AG04449 (cell line): ENCODE measurements around the gene IP6K1.
"Not testable (repeated sequence)": the region's sequence is repeated elsewhere in the genome, so short reads cannot be mapped to it uniquely, and the experiment has no call there.

Source experiments
- CTCF ChIA-PET: fragments of 350-600 bp; formaldehyde crosslinking; extraction: SDS; loops from one replicate; lab custom pipeline; 2021; ENCODE audit warnings: antibody characterized with exemption; lab: Yijun Ruan, JAX
- POLR2A ChIA-PET: fragments of 400-600, 350-600 bp; formaldehyde crosslinking; extraction: SDS; loops from one replicate; lab custom pipeline; 2020; ENCODE audit warnings: antibody characterized with exemption, inconsistent platforms; lab: Yijun Ruan, JAX
- DNase-seq: peaks from one replicate; pipeline ENCODE4 v3.0.0-alpha.2; 2010; ENCODE audit warnings: low read depth, low spot score
- H3K4me3 ChIP-seq: 2 replicates; pipeline ENCODE4 v1.5.1; 2011; ENCODE audit warnings: low read depth, mild to moderate bottlenecking, control low read depth, low read length
- TF ChIP-seq, protein P1 (sequence below): IDR thresholded peaks from one replicate; pipeline ENCODE4 v1.5.1; 2011; ENCODE audit warnings: mild to moderate bottlenecking, moderate library complexity, low read length, control low read depth, inconsistent platforms; ENCODE audit not compliant: insufficient read depth; ENCODE audit errors: missing control alignments

IP6K1 gene

DNA sequence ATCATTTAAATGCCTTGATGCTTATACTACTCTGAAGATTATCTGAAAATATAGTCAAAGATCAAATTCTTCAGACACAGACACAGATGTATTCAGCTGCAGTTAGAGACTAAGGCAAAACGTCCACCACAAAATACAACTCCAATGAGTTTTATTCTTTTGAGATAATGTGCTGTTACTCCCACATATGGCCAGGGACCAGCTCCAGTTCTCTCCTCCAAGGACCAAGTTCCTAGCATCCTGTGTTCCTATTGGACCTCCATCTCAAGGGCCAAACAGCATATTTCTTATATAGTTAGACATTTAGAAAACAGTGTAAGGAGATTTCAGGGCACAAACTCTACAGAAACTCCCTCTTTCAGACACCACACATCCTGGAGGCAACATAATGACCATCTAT, 27.1 kb downstream of the IP6K1 start:
- no peak for DNase-seq
- CTCF ChIA-PET = interaction anchor here (1.2 kb wide), 2 partner anchors 12 to 43 kb away, joined by 3 to 6 read pairs; partner anchors contain the start of gene INKA1
- POLR2A ChIA-PET = no interaction called here
- TF ChIP-seq, protein P1, sequence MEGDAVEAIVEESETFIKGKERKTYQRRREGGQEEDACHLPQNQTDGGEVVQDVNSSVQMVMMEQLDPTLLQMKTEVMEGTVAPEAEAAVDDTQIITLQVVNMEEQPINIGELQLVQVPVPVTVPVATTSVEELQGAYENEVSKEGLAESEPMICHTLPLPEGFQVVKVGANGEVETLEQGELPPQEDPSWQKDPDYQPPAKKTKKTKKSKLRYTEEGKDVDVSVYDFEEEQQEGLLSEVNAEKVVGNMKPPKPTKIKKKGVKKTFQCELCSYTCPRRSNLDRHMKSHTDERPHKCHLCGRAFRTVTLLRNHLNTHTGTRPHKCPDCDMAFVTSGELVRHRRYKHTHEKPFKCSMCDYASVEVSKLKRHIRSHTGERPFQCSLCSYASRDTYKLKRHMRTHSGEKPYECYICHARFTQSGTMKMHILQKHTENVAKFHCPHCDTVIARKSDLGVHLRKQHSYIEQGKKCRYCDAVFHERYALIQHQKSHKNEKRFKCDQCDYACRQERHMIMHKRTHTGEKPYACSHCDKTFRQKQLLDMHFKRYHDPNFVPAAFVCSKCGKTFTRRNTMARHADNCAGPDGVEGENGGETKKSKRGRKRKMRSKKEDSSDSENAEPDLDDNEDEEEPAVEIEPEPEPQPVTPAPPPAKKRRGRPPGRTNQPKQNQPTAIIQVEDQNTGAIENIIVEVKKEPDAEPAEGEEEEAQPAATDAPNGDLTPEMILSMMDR = no peak
- no peak overlapping the region for H3K4me3 ChIP-seq

DNA sequence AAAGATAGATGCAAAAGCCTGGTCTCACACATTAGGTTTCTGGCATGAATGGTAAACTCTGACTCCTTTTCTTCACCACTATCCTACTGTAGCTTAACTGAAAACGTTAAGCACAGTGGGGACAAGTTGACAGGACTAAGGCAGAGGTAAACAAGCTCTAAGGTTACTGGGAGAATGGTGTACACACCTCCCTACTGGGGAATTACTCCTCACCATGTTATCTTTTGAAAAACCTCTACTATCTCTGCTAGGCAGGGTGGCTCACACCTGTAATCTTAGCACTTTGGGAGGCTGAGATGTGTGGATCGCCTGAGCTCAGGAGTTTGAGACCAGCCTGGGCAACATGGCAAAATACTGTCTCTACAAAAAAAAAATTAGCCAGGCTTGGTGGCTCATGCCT, 29.1 kb downstream of the IP6K1 start:
- TF ChIP-seq, protein P1 = no peak
- ChIA-PET CTCF (interaction anchor here (1.0 to 1.8 kb wide), 3 partner anchors 12 to 82 kb away, joined by 5 to 7 read pairs (median 5); partner anchors contain the start of gene INKA1), POLR2A (no interaction called here)

DNA sequence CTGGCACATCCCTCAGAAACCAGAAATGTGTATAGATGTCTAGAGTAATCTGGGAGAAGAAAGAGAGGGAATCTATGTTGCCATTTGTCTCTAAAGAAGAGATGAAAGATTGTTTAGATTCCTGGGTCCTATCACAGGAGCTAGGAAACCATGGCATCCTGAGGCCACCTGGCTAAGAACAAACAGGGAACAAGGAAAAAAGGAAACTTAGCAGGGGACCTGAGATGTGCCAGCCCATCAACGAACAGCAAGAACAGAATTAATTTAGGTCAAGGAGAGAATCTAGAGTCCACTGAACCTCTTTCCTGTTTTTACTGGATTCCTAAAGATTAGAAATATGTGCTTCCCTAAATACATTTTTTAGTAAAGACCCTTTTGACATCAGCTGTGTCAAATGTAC, 30.3 kb downstream of the IP6K1 start:
- CTCF ChIA-PET = interaction anchor here (0.7 to 1.8 kb wide), 4 partner anchors 14 to 144 kb away, joined by 3 to 5 read pairs (median 3); partner anchors contain the start of gene INKA1
- POLR2A ChIA-PET = no interaction called here
- no peak for DNase-seq

More for the DNA sequence above, 29.1 kb downstream of the IP6K1 start:
- no peak overlapping the region for H3K4me3 ChIP-seq
- DNase-seq = no peak

DNA sequence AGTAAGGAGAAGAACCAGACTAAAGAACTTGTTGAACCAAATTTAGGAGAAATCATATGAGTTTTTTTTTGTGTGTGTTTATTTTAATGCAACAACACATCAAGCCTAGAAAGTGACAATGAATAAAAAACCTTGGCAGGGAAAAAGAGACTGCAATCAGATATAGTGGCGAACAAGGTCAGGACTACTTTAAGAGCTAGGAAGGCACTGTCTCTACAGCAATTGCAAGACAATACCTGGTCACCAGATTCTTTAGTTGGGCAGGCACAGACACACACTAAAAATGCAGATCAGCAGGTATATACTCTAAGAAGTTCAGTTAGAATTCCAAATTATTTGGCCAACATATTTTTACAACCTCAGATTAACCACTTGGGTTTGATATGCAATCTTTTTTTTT, 31.8 kb downstream of the IP6K1 start:
- TF ChIP-seq, protein P1 = no peak
- ChIA-PET CTCF (interaction anchor here (1.2 kb wide), 1 partner anchor 85 kb away, joined by 5 read pairs; no protein-coding TSS in a partner anchor), POLR2A (no interaction called here)
- H3K4me3 ChIP-seq = no peak overlapping the region
- DNase-seq = no peak

More for the DNA sequence above, 30.3 kb downstream of the IP6K1 start:
- no peak overlapping the region for H3K4me3 ChIP-seq
- TF ChIP-seq, protein P1 = no peak

DNA sequence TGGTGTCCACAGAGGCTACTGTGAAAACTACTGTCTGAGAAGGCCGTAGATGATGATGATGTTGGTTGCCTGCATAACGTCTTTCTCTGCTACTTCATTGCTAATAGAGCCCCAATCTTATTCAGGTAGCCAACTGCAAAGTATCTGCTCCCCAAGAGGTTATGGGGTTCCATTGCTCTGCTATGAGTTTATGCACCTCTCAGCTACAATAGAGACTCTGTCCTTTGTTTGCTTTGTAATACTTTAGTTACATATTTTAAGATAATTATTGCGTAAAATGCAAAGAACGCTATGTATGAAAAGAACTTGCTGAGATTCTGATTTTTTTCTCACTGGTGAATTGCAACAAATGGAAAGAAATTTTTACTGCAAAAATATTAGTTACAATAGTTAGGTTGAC, 34.8 kb downstream of the IP6K1 start:
- TF ChIP-seq, protein P1 = no peak
- ChIA-PET CTCF (no interaction called here), POLR2A (no interaction called here)
- no peak for DNase-seq
- H3K4me3 ChIP-seq = no peak overlapping the region

DNA sequence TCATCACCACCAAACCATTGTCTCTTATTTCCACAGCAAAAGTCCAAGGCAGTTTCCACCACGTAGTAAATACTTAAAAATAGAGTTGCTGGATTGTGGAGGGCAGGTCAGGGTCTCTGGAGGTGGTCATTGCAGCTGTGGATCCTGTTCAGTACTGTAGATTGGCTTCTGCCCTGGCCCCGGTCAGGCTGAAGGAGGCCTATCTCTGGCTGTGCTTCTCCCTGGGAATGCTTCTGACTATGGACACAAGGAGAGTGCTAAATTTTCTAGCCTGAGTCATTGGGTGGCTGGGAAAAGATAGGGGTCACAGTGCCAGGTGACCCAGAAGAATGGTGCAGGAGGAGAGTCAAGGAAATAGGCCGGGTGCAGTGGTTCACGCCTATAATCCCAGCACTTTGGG, 36.3 kb downstream of the IP6K1 start:
- TF ChIP-seq, protein P1 = no peak
- H3K4me3 ChIP-seq = no peak overlapping the region
- ChIA-PET POLR2A (no interaction called here), CTCF (interaction anchor here (1.0 kb wide), 1 partner anchor 89 kb away, joined by 3 read pairs; no protein-coding TSS in a partner anchor)
- no peak for DNase-seq

DNA sequence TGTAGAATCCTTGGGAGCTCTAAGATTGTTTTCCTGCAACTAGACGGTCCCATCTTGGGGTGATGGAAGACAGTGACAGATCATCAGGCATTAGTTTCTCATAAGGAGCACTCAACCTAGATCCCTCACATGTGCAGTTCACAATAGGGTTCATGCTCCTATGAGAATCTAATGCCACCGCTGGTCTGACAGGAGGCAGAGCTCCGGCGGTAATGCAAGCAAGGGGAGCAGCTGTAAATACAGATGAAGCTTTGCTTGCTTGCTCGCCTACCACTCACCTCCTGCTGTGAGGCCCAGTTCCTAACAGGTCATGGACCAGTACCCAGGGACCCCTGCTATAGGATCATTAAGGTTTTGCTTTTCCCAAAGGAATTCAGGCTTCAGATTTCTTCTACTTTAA, 37.5 kb downstream of the IP6K1 start:
- CTCF ChIA-PET = interaction anchor here (0.7 to 1.0 kb wide), 3 partner anchors 22 to 45 kb away, joined by 3 to 5 read pairs (median 4); partner anchors contain the start of gene IP6K1
- DNase-seq, H3K4me3 ChIP-seq, POLR2A ChIA-PET: not testable (repeated sequence)
